GM19035 (cell line): ENCODE measurements around the gene MRFAP1.

ENCODE experiments used
- ATAC-seq: cut with Tn5 transposase; IDR thresholded peaks from one replicate; pipeline ENCODE4 v1.9.1; 2021; ENCODE audit not compliant: unreplicated experiment

Gene MRFAP1

GRCh38 chr4:6689506-6689960 is 49.0 kb downstream of the MRFAP1 start:
- no peak for ATAC-seq
